Measurements from ENCODE around the gene ITFG1. TPM values are rescaled to one million over a fixed set of nuclear protein-coding genes. Genes with fewer than 3 reads are reported as not detected.

ITFG1 gene
- total and polyA plus RNA-seq, 9 of the 15 experiments (the other 6 are each of a cell fraction or from before 2014, with no cell fraction given): 17.1 to 83.5 (median 35.8) TPM

GRCh38 chr16:47392081-47392480 is 68.8 kb downstream of the ITFG1 start (continued):
- TF ChIP-seq, protein P1, sequence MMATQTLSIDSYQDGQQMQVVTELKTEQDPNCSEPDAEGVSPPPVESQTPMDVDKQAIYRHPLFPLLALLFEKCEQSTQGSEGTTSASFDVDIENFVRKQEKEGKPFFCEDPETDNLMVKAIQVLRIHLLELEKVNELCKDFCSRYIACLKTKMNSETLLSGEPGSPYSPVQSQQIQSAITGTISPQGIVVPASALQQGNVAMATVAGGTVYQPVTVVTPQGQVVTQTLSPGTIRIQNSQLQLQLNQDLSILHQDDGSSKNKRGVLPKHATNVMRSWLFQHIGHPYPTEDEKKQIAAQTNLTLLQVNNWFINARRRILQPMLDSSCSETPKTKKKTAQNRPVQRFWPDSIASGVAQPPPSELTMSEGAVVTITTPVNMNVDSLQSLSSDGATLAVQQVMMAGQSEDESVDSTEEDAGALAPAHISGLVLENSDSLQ (IDR thresholded peaks at IDR 0.05): peak; percentile 50; the same call in 1 of the 2 replicates
- TF ChIP-seq ESRRA (IDR thresholded peaks at IDR 0.05; ENCODE audit: borderline replicate concordance, low read depth) (peak; percentile 95; the same call in 1 of the 2 replicates), RNF2 (IDR thresholded peaks at IDR 0.05) (peak; percentile 62; the same call in 1 of the 2 replicates), SNIP1 (IDR thresholded peaks at IDR 0.05; ENCODE audit: low read depth) (no peak), ZNF224 (CRISPR knock-in tag; IDR thresholded peaks at IDR 0.05) (no peak), SMAD4 (CRISPR knock-in tag; conservative IDR thresholded peaks at IDR 0.05) (peak; percentile 65; the same call in 1 of the 2 replicates), LEF1 (IDR thresholded peaks at IDR 0.05) (peak; percentile 24; the same call in 1 of the 2 replicates), SAFB (IDR thresholded peaks at IDR 0.05; ENCODE audit: borderline replicate concordance, low read depth, low read length) (no peak), ZBTB9 (CRISPR knock-in tag; IDR thresholded peaks at IDR 0.05) (no peak), MYNN (IDR thresholded peaks at IDR 0.05) (0 out of 2 replicates have a peak, but pooled peaks have one; percentile 26), MYNN (CRISPR knock-in tag; IDR thresholded peaks at IDR 0.05) (no peak), ZKSCAN8 (CRISPR knock-in tag; IDR thresholded peaks at IDR 0.05) (no peak), RBM34 (IDR thresholded peaks at IDR 0.05; ENCODE audit: borderline replicate concordance, insufficient read depth, low read length) (no peak), DPF2 (IDR thresholded peaks at IDR 0.05) (peak; percentile 78), SMARCC2 (IDR thresholded peaks at IDR 0.05; ENCODE audit: low read depth) (peak; percentile 74), PTTG1 (tag; IDR thresholded peaks at IDR 0.05; ENCODE audit: low read depth) (no peak), ZBTB11 (CRISPR knock-in tag; IDR thresholded peaks at IDR 0.05) (no peak), JUND (IDR thresholded peaks at IDR 0.05; ENCODE audit: borderline replicate concordance, low read depth, low read length) (peak; percentile 33; the same call in 1 of the 2 replicates), JUND (tag; IDR thresholded peaks at IDR 0.05; ENCODE audit: borderline replicate concordance, low read depth, low read length) (no peak), NUFIP1 (IDR thresholded peaks at IDR 0.05; ENCODE audit: partially characterized antibody) (no peak), ZNF174 (CRISPR knock-in tag; IDR thresholded peaks at IDR 0.05) (no peak), RBM14 (IDR thresholded peaks at IDR 0.05; ENCODE audit: borderline replicate concordance, insufficient read depth, low read depth, low read length) (no peak), ZBTB33 (CRISPR knock-in tag; IDR thresholded peaks at IDR 0.05) (no peak)
